Measurements from ENCODE around the gene TIMM13. TPM values are rescaled to one million over a fixed set of nuclear protein-coding genes. Genes with fewer than 3 reads are reported as not detected.

TIMM13 gene
- polyA plus RNA-seq, 2 of the 4 experiments (the other 2 are of a cell fraction), result 24.7 to 81.2 TPM

DNA sequence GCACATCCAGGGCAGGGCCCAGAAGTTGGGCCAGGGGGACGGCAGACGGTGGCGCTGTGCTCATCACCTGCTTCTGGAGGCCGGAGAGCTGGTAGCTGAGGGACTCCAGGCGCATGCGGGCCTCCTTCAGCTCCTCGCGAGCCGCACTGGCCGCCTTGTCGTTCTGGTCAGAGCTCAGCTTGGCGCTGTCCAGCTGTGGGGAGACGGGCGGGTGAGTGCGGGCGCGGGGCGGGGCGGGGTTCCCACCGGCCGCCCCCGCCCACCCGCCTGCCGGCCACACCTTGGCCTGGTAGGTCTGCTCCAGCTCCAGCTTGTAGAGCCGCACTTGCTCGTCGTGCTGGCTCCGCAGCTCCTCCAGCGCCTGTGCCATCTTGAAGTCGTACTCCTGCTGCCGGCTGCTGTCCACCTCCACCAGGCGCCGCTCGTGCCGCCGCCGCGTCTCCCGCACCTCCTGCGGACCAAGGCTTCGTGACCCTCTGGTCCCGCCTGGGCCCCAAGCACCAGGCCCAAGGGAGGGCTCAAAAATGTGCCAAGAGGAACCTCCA is 7.4 kb upstream of the TIMM13 start:
- no peak overlapping the region for H3K4me2 ChIP-seq
- no peaks in the 10 kb centered on the region for H3K4me1 ChIP-seq
- no peaks in the 10 kb centered on the region for H3K9me3 ChIP-seq
- POLR2A ChIA-PET, result no interaction called here
- CTCF ChIA-PET, result no interaction called here
- no peak overlapping the region for H3K4me3 ChIP-seq
- 91% methylated on average over 18 of the region's 42 CpGs for WGBS (ENCODE audit: missing lambda C conversion rate)
- no peak for ATAC-seq
- no peak for FAIRE-seq
- no peak for DNase-seq (ENCODE audit: low read depth in 1 of 2, low spot score in 1 of 2)
- no peak for TF ChIP-seq EHF (CRISPR knock-in tag; IDR thresholded peaks at IDR 0.05)
- TF ChIP-seq ZSCAN20 (CRISPR knock-in tag; IDR thresholded peaks at IDR 0.05), result no peak
- no peak for TF ChIP-seq NFE2L2 (conservative IDR thresholded peaks at IDR 0.05; ENCODE audit: low read length)
- no peak for TF ChIP-seq ZC3H11A (IDR thresholded peaks at IDR 0.05)
- TF ChIP-seq, protein P1, sequence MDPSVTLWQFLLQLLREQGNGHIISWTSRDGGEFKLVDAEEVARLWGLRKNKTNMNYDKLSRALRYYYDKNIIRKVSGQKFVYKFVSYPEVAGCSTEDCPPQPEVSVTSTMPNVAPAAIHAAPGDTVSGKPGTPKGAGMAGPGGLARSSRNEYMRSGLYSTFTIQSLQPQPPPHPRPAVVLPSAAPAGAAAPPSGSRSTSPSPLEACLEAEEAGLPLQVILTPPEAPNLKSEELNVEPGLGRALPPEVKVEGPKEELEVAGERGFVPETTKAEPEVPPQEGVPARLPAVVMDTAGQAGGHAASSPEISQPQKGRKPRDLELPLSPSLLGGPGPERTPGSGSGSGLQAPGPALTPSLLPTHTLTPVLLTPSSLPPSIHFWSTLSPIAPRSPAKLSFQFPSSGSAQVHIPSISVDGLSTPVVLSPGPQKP (IDR thresholded peaks at IDR 0.05; ENCODE audit: low read depth, low read length), result no peak
- TF ChIP-seq RNF2 (IDR thresholded peaks at IDR 0.05; ENCODE audit: borderline replicate concordance, low read depth), result no peak
- TF ChIP-seq TFCP2L1 (CRISPR knock-in tag; IDR thresholded peaks at IDR 0.05), result no peak
- TF ChIP-seq, protein P2, sequence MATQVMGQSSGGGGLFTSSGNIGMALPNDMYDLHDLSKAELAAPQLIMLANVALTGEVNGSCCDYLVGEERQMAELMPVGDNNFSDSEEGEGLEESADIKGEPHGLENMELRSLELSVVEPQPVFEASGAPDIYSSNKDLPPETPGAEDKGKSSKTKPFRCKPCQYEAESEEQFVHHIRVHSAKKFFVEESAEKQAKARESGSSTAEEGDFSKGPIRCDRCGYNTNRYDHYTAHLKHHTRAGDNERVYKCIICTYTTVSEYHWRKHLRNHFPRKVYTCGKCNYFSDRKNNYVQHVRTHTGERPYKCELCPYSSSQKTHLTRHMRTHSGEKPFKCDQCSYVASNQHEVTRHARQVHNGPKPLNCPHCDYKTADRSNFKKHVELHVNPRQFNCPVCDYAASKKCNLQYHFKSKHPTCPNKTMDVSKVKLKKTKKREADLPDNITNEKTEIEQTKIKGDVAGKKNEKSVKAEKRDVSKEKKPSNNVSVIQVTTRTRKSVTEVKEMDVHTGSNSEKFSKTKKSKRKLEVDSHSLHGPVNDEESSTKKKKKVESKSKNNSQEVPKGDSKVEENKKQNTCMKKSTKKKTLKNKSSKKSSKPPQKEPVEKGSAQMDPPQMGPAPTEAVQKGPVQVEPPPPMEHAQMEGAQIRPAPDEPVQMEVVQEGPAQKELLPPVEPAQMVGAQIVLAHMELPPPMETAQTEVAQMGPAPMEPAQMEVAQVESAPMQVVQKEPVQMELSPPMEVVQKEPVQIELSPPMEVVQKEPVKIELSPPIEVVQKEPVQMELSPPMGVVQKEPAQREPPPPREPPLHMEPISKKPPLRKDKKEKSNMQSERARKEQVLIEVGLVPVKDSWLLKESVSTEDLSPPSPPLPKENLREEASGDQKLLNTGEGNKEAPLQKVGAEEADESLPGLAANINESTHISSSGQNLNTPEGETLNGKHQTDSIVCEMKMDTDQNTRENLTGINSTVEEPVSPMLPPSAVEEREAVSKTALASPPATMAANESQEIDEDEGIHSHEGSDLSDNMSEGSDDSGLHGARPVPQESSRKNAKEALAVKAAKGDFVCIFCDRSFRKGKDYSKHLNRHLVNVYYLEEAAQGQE (IDR thresholded peaks at IDR 0.05), result no peak
- no peak for TF ChIP-seq CEBPB (IDR thresholded peaks at IDR 0.05)
- TF ChIP-seq, protein P3, sequence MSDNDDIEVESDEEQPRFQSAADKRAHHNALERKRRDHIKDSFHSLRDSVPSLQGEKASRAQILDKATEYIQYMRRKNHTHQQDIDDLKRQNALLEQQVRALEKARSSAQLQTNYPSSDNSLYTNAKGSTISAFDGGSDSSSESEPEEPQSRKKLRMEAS (IDR thresholded peaks at IDR 0.05), result no peak
- TF ChIP-seq SREBF2 (IDR thresholded peaks at IDR 0.05), result no peak
- TF ChIP-seq, protein P4, sequence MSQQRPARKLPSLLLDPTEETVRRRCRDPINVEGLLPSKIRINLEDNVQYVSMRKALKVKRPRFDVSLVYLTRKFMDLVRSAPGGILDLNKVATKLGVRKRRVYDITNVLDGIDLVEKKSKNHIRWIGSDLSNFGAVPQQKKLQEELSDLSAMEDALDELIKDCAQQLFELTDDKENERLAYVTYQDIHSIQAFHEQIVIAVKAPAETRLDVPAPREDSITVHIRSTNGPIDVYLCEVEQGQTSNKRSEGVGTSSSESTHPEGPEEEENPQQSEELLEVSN (IDR thresholded peaks at IDR 0.05; ENCODE audit: borderline replicate concordance, low read depth), result no peak
- TF ChIP-seq HOXB13 (CRISPR knock-in tag; IDR thresholded peaks at IDR 0.05; ENCODE audit: low read depth), result no peak
- TF ChIP-seq GATA3 (IDR thresholded peaks at IDR 0.05; ENCODE audit: borderline replicate concordance), result no peak
- TF ChIP-seq, protein P5, sequence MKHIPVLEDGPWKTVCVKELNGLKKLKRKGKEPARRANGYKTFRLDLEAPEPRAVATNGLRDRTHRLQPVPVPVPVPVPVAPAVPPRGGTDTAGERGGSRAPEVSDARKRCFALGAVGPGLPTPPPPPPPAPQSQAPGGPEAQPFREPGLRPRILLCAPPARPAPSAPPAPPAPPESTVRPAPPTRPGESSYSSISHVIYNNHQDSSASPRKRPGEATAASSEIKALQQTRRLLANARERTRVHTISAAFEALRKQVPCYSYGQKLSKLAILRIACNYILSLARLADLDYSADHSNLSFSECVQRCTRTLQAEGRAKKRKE (CRISPR knock-in tag; IDR thresholded peaks at IDR 0.05; ENCODE audit: low read depth), result no peak
- TF ChIP-seq HOXA7 (CRISPR knock-in tag; IDR thresholded peaks at IDR 0.05), result no peak
- no peak overlapping the region for H3K27ac ChIP-seq

DNA sequence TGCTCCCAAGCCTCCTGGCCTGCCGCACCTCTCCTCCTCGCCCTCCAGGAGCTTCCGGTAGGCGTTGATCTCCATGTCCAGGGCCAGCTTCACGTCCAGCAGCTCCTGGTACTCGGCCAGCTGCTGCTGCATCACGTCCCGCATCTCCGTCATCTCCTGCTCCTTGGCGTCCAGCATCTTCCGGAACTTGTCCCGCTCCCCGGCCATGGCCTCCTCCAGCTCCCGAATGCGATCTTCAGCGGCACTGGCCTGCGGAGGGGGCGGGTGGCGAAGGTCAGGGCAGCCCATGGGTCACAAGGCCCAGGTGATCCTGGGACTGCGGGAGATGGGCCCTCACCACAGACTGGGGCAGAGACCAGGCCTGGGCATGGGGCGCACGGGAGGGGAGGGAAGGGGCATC is 6.9 kb upstream of the TIMM13 start:
- H3K27ac ChIP-seq, result no peak overlapping the region
- no peak overlapping the region for H3K4me2 ChIP-seq
- H3K4me1 ChIP-seq, result no peaks in the 10 kb centered on the region
- ChIA-PET CTCF (interaction anchor here (0.6 kb wide), 1 partner anchor 528 kb away, joined by 3 read pairs; no protein-coding TSS in a partner anchor), POLR2A (no interaction called here)
- WGBS (ENCODE audit: missing lambda C conversion rate), result 95% methylated on average over 16 of the region's 22 CpGs
- no peak overlapping the region for H3K4me3 ChIP-seq
- no peak for FAIRE-seq
- no peak for DNase-seq (ENCODE audit: low read depth in 1 of 2, low spot score in 1 of 2)
- no peak for ATAC-seq
- no peaks in the 10 kb centered on the region for H3K9me3 ChIP-seq
- no peak for TF ChIP-seq CBX2 (IDR thresholded peaks at IDR 0.05; ENCODE audit: borderline replicate concordance, low read depth)

DNA sequence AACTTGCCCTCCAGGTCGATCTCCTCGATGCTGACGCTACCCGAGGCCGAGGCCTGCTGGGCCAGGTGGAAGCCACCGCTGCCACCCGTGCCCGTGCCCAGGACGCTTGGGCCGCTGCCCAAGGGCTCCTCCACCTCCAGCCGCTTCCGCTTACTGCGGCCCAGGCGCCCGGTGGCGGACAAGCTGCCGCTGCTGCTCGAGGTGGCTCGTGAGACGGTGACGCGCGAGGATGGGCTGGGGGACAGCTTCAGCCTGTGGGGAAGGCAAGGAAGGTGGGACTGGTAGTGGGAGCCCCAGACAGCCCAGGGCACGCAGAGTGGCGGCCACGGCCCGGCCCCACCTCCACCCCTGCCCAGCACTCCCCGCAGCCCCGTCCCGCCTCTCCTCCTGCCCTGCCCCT is 6.5 kb upstream of the TIMM13 start:
- H3K4me2 ChIP-seq, result no peak overlapping the region
- 100% methylated on average over 10 of the region's 30 CpGs for WGBS (ENCODE audit: missing lambda C conversion rate)
- ATAC-seq (no peak), FAIRE-seq (no peak), DNase-seq (ENCODE audit: low read depth in 1 of 2, low spot score in 1 of 2) (no peak)
- H3K9me3 ChIP-seq, result no peaks in the 10 kb centered on the region
- no peak overlapping the region for H3K27ac ChIP-seq
- no peaks in the 10 kb centered on the region for H3K4me1 ChIP-seq
- H3K4me3 ChIP-seq, result no peak overlapping the region
- CTCF ChIA-PET, result interaction anchor here (0.6 kb wide), 1 partner anchor 528 kb away, joined by 3 read pairs; no protein-coding TSS in a partner anchor
- POLR2A ChIA-PET, result no interaction called here
- TF ChIP-seq EHMT2 (IDR thresholded peaks at IDR 0.05; ENCODE audit: low read depth) (no peak), RAD21 (conservative IDR thresholded peaks at IDR 0.05 in 1 of 2, IDR thresholded peaks at IDR 0.05 in 1 of 2) (no peak), POLR2A (IDR thresholded peaks at IDR 0.05; ENCODE audit: low read length) (no peak), HOXB13 (CRISPR knock-in tag; IDR thresholded peaks at IDR 0.05; ENCODE audit: low read depth) (no peak), HEYL (CRISPR knock-in tag; IDR thresholded peaks at IDR 0.05) (no peak), CBX8 (IDR thresholded peaks at IDR 0.05) (no peak), MYC (IDR thresholded peaks at IDR 0.05; ENCODE audit: borderline replicate concordance, low read length) (no peak), SMC3 (IDR thresholded peaks at IDR 0.05) (no peak), ZNF302 (CRISPR knock-in tag; IDR thresholded peaks at IDR 0.05) (no peak), RNF2 (IDR thresholded peaks at IDR 0.05; ENCODE audit: borderline replicate concordance, low read depth) (no peak)
- TF ChIP-seq, protein P2 (IDR thresholded peaks at IDR 0.05), result no peak
